OCI-M2 (cell line): ENCODE measurements around the gene ACVRL1.
"Not testable (repeated sequence)": the region's sequence is repeated elsewhere in the genome, so short reads cannot be mapped to it uniquely, and the experiment has no call there.

ENCODE experiments used
- DNase-seq: peaks from one replicate; lab custom pipeline; 2025; ENCODE audit not compliant: unreplicated experiment; lab: John Stamatoyannopoulos, UW

The ACVRL1 gene

GRCh38 chr12:51873251-51873994 lies 33.9 kb upstream of the ACVRL1 start:
- no peak for DNase-seq

GRCh38 chr12:51874000-51874399 lies 33.3 kb upstream of the ACVRL1 start:
- DNase-seq, result no peak

GRCh38 chr12:51874486-51874885 lies 32.8 kb upstream of the ACVRL1 start:
- no peak for DNase-seq

GRCh38 chr12:51879102-51879501 lies 28.2 kb upstream of the ACVRL1 start:
- DNase-seq, result no peak

GRCh38 chr12:51883295-51883694 lies 24.0 kb upstream of the ACVRL1 start:
- DNase-seq, result no peak

GRCh38 chr12:51883998-51884675 lies 23.2 kb upstream of the ACVRL1 start:
- DNase-seq, result no peak

- DNase-seq, result no peak
Observed at GRCh38 chr12:51884676-51885229, 22.6 kb upstream of the ACVRL1 start.

- not testable (repeated sequence) for DNase-seq
Observed at GRCh38 chr12:51885294-51886020, 21.8 kb upstream of the ACVRL1 start.

- no peak for DNase-seq
Observed at GRCh38 chr12:51886021-51886710, 21.1 kb upstream of the ACVRL1 start.

GRCh38 chr12:51887476-51888315 lies 19.6 kb upstream of the ACVRL1 start, which contains the start of gene ANKRD33:
Gene ANKRD33, plus strand, starts transcription at chr12:51888103. Its CDS starts 84 bp downstream, at chr12:51888187.
- DNase-seq, result no peak

- no peak for DNase-seq
Observed at GRCh38 chr12:51888316-51889215, 18.7 kb upstream of the ACVRL1 start.

GRCh38 chr12:51889216-51890132 lies 17.8 kb upstream of the ACVRL1 start:
- no peak for DNase-seq

- DNase-seq, result no peak
Observed at GRCh38 chr12:51890133-51890464, 17.2 kb upstream of the ACVRL1 start.

GRCh38 chr12:51890511-51891171 lies 16.7 kb upstream of the ACVRL1 start:
- DNase-seq, result no peak

GRCh38 chr12:51891843-51892242 lies 15.5 kb upstream of the ACVRL1 start:
- no peak for DNase-seq

GRCh38 chr12:51893786-51894185 lies 13.5 kb upstream of the ACVRL1 start:
- DNase-seq, result no peak

- DNase-seq, result no peak
Observed at GRCh38 chr12:51895378-51896135, 11.7 kb upstream of the ACVRL1 start.
